Body of pancreas (tissue), 4 donors: ENCODE data around the gene PDE9A.

Experiments
- POLR2A ChIP-seq, 3 donors: fragments of 450-650 bp; IDR thresholded peaks; one replicate each; pipeline ENCODE4 v1.6.1; 2016; ENCODE audit warnings: antibody characterized with exemption in 3 of 3, mild to moderate bottlenecking in 2 of 3
- TF ChIP-seq, protein P1 (sequence below), 7 experiments: fragments of 450-650 bp in 4 of 7; fragments of 200-600 bp in 3 of 7; sonication (generic) in 3 of 7; IDR thresholded peaks; one replicate each; pipeline ENCODE4 v1.5.1; 2016 to 2019; ENCODE audit warnings: antibody characterized with exemption in 7 of 7

DNA sequence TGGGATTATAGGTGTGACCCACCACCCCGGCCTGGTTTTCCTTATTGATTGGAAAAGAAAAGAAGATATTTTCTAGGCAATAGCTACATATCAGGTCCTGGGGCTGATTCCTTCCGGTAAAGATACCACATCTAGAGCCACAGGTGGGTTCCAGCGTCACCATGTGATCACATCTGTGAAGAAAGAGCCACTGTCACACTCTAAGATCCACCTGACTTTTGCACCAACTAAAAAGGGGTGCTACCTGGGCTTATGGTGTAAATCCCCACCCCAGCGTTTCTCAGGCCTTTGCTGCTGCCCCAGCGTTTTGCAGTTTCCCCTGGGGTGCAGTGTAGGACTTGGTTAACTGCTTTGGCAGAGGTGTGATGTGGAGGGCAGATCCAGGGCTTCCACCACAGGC is 22.3 kb upstream of the PDE9A start:
- TF ChIP-seq, protein P1, sequence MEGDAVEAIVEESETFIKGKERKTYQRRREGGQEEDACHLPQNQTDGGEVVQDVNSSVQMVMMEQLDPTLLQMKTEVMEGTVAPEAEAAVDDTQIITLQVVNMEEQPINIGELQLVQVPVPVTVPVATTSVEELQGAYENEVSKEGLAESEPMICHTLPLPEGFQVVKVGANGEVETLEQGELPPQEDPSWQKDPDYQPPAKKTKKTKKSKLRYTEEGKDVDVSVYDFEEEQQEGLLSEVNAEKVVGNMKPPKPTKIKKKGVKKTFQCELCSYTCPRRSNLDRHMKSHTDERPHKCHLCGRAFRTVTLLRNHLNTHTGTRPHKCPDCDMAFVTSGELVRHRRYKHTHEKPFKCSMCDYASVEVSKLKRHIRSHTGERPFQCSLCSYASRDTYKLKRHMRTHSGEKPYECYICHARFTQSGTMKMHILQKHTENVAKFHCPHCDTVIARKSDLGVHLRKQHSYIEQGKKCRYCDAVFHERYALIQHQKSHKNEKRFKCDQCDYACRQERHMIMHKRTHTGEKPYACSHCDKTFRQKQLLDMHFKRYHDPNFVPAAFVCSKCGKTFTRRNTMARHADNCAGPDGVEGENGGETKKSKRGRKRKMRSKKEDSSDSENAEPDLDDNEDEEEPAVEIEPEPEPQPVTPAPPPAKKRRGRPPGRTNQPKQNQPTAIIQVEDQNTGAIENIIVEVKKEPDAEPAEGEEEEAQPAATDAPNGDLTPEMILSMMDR (IDR thresholded peaks at IDR 0.05): no peak
- TF ChIP-seq POLR2A (IDR thresholded peaks at IDR 0.05): no peak
